Measurements from ENCODE around the gene TSPAN9.

Gene TSPAN9

DNA sequence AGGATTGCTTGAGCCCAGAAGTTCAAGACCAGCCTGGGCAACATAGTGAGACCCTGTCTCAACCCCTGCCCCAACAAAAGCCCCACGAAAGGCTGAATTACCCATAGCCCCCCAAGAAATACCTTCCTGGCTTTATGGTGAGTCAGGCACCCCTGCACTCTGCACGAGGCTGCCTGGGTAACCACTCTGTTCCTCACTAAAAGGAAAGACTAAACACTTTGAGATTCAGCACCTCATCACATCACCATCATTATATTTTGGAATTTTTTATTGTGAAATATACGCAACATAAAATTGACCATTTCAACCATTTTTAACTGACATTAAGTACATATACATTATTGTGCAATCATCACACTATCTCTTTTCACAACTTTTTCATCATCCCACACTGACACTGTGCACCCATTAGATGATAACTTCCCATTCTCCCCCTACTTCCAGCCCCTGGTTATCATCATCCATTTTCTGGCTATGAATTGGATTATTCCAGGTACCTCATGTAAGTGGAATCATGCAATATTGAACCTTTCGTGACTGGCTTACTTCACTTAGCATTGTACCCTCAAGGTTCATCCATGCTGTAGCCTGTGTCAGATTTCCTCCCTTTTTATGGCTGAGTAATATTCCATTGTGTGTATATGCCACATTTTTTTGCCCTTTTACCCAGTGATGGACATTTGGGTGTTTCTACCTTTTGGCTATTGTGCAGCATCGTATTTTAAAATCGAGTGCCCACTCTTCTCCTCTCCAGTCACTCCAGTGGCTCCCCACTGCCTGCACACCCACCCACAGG is 51.5 kb downstream of the TSPAN9 start:
- DNase-seq = no peak

DNA sequence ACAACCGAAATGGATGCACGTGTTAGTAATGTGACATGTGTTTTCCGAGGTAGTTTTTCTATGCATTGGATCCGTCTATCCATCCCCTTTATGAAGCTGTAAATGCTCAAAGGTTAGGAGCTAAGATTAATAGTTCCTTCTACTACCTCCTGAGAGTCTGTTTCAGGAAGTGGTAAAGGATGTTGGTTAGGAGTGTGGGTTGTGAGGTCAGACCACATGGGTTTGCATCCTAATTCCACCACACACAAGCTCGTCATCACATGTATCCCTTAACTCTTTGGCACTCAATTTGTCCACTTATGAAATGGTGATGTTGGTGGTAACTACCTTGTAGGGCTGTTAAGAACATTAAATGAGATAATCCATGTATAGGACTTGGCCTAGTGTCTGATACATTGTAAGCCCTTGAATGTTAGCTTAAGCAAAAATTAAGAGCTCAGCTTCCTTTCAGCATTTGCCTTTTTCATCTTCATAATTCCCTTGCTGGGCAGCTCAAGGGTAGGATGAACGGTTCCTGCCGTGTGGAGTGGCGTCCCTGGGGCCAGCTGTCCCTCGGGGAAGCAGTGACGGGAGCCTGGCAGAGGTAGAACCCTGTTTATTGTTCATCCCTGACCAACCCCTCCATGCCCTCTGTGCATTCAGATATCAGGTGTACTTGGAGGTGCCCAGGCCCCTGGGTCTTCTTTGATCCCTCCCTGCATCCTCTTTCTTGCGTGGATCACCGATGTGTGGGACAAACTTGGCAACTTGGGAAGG is 52.3 kb downstream of the TSPAN9 start:
- peak; percentile 55 to 70 (median 66) for DNase-seq

DNA sequence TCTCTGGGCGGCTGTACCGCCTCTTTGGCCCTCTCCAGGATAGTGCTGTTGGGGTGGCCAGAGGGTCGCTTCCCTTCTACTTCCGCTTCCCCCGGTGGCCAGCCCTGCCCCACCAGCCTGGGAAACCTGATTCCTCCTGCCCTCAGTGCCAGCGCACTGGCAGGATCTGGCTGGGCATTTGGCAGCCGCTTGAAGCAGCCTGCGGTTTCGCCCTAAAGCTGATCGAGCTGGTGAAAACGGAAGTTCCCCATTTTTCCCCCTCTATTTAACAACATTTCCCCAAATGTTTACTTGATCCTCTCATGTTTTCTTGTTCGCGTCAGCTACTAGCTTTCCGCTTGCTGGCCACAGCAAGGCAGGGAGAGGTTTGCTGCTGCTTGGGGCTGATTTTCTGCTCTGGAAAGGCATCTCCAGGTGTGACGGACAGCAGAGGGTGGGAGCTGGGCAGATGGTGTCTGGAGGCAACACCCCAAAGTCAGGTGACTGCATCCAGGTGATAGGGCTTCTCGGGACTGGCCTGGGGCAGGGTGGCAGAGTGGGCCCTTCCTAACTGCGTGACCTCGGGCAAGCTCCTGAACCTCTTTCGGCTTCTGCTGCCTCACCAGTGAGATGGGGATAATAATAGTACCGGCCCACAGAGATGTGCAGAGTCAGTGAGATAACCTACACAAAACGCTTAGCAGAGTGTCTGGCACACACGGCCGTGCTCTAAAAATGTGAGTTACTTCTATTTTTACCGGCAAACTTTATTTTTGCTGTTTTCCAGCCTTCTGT is 53.1 kb downstream of the TSPAN9 start:
- peak; percentile 76 to 81 (median 79) for DNase-seq

DNA sequence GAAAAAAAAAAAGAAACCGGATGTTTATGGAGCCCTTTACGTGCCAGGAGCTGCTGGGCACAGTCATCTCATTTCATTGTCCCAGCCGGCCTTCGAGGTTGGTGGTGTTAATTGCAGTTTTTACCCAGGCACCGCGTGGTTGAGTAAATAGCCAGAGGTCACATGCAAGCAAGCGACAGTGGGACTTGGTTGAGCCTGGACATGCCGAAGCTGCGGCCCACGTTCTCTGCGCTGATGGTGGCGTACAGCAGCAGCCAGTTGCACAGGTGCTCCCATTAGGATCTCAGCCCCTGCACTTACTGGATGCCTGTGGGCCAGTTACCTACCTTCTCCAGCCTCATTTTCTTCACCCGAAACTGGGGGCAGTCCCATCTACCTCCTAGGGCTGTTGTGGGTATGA is 54.0 kb downstream of the TSPAN9 start:
- no peak for DNase-seq

DNA sequence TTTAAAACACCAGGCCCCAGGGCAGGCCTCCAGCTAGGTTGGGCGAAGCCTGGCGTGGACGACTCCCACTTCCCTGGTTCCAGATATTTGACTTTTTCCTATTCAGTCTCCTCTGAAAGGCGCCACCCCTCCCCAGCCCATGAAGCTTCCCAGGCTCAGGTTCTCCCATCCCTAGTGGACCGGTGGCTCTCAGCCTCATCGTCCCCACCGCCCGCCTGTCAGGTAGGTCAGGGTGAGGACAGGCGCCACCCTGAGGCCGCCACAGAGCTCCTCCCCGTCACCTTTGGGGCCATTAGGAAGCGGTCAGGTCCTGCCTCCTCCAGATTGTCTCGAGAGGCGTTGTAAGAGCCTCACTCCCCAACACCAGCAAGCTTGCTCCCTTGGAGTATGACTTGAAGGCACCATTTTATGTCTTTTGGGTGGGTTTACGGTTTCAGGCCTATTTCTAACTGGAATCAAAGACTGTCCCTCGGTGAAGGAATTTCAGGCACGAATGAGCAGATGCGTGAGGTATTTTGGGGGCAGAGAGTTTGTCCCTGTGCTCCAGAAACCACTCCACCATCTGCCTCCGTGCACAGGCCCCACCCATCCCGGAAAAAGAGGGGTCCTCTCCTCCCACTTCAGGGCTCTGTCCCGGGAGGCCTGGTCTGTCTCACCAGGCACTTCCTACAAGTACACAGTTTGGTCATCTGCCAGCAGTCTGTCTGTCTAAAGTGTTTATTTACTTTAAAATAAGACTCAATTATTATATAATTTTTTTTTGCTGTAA is 55.6 kb downstream of the TSPAN9 start:
- no peak for DNase-seq

DNA sequence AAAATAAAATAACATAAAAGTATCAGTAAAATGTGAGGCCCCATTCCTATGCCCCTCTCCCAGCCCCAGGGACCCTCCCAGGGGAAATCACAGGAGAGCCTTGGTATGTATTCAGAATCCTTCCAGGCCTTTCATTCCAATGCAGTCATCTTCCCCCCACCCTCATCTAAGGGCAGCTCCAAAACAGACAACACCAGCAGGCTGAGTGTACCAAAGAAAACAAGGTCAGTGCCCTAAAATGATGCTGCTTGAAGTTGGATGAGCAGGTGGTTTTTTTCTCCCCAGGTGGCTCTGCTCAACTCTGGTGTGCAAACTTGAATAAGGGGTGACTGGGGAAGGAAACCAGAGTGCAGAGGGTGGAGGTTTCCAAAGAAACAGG is 56.2 kb downstream of the TSPAN9 start:
- no peak for DNase-seq

DNA sequence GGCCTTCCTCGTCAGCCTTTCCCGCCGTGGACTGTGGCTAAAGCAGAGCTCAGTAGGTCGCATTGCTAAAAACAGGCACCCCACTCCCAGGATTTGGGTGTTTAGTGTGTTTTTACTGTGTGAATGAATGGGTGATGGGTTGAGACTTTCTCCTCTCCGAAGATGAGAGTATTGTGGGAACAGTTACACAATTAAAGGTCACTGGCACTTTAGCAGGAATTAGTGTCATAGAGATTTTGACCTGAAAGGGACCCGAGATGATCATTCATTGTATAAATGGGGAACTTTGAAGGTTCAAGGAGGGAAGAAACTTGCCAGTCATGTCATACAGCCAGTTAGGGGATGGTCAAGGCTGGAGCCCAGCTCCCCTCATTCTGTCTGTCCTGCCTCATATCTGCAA is 56.9 kb downstream of the TSPAN9 start:
- no peak for DNase-seq

DNA sequence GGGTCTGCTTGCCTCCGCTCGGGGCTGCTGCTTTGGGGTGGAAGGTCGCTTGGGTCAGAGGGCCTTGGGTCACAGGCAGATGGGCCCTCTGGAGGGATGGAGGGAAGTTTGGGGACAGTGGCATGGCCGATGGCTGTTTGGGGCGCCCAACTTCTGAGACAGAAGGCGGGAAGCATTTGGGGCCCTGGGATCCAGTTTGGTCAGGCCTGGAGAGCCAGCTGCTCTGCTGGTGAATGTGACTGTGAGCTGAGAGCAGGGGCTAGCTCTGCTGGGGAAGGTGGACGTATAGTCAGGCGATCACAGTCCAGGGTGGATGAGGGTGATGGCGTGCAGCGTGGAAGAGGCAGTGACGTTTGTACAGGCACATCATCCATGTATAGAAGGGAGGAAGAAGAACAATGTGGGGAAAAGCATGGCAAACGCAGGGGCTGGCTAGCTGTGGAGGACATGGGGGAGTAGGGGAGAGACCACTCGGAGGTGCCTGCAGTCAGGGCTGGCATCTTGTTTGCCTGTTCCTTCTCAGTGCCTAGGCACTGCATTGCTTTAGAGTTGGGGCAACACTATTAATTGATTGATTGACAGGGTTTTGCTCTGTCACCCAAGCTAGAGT is 57.5 kb downstream of the TSPAN9 start:
- DNase-seq = no peak

DNA sequence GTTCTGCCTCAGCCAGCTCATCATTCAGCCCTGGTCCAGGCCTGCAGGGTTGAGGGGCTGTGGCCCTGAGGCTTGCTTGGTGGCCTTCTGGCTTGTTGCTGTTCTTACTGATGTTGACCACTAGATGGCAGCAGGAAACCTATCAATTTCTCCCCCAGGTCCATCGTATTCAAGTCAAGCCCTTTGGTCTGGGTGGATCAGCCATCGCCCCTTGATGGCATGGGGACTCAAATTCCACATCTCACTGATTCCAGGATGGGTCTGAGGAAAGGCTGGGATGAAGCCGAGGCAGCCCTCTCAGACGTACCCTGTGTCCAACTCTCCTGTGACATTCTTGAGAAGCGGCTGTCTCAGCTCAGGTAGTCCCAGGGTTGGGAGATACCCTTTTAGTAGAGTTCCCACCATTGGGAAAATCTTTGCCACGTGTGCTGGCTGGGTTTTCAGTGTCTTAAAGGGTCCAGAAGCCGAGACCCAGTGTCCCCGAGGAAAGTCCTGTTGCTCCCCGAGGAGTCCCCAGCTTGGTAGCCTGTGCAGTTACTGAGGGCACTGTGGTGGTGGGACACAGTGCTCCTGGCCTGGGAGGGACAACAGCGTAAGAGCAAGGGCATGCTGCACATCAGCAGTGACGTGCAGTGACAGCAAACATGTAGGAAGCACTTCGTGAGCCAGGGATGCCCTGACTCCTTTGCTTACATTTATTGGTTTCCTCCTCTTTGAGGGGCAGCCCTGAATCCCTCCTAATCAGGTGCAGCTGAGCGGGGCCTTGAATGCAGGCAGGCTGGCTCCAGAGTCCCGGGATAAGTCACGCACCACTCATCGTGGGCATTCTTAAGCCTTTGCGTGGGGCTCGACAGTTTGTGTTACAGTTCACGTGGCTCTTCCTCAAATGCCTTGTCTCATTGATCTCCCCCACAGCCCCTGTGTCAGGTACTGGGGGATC is 58.6 kb downstream of the TSPAN9 start:
- peak; percentile 71 to 80 (median 72) for DNase-seq

DNA sequence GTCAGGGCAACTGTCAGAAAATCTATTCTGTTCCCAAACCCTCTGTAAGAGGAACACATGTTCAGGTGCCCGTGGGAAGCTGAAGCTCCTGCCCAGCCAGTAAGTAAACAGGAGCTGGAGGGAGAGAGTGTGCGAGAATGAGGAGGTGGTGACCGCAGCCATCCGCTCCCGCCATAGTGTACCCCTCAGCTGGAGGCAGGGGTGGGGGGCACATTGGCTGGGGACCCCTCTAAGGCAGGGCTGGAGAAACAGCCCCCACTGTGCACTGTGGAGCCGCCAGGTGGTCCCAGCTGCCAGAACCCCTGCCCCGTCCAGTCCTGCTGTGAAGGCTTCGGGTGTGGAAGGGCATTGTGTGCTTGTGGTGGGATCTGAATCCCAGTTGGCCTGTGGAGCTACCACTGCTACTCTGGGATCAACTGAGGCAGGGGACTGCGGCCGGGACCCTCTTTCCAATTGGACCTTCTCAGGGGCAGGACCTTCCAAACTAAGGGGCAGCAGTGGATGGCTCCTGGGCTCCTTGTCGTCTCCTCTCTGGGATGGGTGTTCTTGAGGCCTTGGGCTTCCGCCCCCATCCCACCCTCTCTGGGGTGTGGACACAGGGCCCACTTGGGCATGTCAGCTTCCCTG is 59.6 kb downstream of the TSPAN9 start:
- DNase-seq = no peak

DNA sequence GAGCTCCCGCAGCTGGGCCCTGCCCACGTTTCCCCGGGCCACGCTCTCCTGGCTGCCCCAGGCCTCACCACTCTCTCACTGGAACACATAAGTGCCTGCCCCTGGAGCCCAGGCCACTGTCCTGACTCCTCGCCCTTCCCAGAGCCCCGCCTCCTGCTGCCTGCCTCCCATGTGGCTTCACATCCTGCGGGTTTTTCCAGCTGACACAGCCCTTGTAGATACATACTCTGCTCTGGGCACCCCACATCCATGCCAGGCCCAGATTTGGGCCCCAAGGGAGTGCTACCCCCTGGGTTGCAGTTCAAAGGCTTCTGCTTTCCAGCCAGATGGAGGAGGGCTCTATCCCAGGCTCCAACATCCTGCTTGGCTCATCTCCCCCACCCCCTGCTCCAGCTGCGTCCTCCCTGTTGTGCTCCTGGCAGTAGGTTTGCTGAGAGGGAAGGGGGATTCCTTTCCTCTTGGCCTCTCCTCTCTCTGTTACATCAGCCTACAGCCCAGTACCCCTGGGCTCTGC is 60.1 kb downstream of the TSPAN9 start:
- DNase-seq = peak; percentile 39 to 69 (median 58)

DNA sequence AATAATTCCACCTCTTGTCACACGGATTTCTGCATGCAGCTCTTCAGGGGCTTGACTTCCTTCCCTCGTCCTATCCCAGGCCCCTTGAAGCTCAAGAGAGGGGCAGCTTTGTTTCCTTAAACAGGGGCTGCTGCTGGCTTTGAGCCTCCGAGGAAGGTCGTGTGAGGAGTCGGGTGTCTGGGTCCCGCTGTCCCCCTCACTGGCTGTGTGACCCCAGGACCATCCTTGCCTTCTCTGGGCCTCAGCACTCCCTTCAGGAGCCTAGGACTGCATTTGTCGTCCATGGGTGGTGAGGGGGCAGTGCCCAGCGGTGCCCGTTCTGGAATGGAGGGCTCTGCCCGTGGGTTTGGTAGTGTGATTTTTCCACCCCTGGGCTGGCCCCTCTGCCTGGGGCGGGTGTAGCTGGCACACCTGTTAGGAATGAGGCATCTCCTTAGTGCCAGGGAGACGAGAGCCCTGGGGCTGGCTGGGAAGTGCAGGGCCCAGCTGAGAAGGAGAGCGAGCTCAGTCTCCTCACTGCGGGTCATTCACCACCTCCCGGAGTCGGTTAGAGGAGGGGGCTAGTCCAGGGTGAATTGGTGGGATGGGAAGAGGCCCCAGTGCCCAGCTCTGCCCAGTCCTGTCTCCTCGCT is 60.8 kb downstream of the TSPAN9 start:
- no peak for DNase-seq

DNA sequence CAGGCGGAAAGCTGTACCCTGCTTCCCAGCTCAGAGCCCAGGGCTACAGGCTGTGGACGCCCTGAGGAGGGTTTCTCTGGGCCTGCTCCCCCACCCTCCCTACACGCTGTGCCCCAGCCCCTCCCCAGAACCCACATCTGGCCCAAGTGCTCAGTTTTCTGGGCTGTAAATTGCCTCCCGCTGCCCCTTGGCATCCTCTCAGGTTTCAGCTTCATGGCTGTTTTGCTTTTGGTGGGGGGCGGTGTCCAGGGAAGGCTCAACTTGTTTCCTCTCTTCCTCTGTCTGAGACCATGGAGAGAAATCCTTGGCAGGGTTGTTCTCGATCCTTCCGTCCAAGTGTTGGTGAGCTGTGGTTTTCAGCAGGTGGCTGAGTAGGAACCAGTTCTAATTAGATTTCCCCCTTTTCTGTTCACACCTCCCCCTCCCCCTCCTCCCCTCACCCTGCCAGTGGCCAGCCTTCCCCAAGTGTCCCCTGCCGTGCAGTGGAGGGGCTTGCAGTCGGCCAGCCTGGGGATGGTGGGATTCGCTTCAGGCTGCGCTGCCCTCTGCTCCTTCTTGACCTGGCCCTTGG is 61.8 kb downstream of the TSPAN9 start:
- no peak for DNase-seq

DNA sequence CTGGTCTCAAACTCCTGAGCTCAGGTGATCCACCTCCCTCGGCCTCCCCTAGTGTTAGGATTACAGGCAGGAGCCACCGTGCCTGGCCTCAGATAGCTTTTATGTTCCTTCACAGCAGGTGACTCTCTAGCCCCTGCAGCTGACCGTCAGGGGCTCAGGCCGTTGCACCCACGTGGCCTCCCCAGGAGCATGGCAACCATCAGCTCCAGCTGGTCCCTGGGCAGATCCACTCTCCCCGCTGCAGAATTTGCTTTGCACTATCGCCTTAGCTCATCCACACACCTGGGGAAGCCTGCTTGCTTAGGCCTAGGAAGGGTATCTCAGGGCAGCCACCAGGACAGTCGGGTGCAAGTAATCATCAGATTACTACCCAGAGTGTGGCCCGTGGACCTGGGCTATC is 62.6 kb downstream of the TSPAN9 start:
- no peak for DNase-seq

DNA sequence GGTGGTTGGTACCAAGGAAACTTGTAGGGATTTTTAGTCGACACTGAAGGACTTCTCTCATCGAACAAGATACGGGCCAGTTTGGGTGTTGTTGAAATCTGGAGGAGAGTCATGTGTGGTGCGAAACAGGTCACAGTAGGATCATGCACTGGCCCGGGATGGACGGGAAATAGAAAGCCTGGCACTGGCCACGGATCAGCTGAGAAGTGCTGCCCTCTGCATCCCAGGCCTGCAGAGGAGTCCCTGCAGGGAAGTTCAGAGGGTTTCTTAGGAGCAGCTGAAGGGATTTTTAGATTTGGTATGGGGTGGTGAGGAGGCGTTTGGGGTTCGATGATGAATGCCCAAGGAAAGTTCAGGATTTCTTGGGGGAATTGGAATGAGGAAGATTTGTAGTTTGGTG is 63.1 kb downstream of the TSPAN9 start:
- no peak for DNase-seq

DNA sequence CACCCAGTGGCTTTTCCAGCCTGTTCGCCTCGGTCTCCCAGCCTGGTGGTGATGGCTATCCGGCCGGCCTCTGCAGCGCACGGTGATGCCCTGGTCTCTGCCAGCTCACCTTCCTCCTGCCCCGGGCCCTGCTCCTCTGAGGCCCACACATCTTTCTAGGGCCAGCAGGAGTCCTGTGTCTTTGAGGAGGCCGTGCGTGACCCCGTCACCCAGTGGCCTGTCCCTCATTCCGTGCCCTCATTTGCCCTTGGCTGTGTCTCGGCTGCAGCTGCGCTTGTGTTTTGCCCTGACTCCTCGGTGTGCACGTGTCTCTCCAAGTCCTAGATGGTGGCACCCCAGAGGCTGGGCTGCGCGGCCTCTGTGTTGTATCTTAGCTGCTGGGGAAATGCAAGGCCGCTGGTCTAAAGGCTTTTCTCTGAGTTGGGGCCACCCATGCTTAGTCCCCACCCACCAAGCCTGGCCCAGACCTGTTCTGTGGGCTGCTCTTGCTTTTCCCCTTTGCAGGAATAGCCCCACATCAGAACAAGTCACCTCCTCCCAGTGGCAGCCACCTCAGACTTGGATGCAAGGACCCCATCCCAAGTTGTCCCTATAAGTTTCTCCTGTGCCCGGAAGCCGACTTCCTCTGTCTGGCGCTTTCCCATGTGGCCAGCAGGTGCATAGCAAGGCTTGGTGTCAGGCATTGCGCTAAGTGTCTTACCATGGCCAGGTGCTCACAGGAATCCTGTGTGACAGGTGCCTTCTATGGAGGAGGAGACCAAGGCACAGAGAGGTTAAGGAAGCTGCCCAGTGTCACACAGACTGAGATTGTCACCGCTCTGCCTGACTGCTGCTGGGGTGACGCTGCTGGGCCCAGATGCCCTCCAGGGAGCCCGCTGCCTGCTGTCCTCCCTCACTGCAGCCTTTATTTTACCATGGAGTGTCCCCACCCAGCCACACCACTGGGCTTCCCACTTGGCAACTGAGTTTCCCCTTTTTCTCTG is 64.5 kb downstream of the TSPAN9 start:
- no peak for DNase-seq

DNA sequence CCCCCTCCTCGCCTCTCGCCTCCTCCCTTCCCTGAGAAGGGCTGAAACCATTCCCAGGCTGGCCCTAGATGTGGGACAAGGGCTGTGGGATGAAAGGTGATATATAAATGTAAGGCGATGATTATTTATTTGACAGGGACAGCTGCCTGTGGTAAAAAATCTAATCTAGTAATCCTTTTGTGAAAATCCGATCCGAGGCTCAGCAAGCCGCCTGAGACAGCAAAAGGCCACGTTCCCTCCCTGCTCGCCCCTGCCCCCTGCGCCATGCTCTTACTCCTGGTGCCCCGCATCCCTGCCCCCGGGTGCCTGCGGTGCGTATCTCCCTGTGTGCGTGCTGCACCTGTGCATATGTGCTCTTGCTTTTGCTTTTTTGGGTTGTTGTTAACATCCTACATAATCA is 65.2 kb downstream of the TSPAN9 start:
- no peak for DNase-seq

DNA sequence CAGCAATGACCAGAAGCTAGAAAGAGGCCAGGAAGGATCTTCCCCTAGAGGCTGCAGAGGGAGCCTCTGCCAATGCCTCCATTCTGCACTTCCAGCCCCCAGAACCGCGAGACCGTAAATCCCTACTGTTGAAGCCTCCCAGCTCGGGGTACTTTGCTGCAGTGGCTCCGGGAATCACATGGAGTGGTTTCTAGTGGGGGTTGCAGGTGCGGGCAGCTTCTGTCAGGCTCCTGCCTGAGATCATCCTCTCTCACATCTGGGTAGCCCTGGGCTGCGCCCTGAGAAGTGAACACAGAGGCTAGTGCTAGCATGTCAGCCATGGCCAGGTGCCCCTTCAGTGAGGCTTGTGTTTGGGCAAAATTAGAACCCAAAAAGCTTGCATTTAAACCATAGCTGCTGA is 67.3 kb downstream of the TSPAN9 start:
- no peak for DNase-seq
